ENCODE data around the gene BMPR1A.
"Not testable (repeated sequence)": the region's sequence is repeated elsewhere in the genome, so short reads cannot be mapped to it uniquely, and the experiment has no call there.

Gene BMPR1A

DNA sequence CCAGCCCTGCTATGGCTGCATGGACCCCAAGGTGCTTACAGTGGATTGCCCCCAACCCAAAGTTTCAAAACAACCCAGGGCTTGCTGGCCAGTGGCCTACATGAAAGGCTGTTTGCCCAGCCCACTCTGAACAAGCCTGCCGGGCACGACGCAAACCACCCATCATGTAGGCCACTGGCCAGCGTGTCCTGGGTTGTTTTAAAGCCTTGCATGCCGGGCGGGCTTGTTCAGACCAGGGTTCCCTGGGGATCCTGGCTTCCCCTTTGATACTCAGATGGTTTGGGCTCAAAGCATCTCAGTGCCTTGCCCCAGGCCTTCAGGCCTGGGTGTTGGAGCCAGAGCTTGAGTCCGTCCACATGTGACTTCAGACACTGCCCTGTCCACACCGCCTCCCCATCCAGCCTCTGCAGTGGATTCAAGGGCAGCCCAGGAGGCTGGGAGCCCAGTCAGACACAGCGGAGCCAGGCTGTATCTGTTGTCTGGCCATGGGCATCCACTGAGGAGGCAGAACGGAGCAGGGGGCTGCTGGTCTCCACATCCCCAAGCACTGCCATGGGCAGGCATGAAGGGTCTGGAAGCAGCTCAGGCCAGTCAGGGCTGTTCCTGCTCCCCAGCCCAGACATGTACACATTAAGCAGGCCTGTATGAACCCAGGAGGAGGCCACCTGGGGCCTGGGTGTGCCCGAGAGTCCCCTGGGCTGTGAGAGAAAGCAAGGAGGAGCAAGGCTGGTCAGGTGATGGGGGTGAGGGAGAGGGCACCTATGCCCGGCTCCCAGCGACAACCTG, 207.8 kb downstream of the BMPR1A start:
- DNase-seq (ENCODE audit: low read depth in 1 of 2, low spot score in 1 of 2), result no peak

DNA sequence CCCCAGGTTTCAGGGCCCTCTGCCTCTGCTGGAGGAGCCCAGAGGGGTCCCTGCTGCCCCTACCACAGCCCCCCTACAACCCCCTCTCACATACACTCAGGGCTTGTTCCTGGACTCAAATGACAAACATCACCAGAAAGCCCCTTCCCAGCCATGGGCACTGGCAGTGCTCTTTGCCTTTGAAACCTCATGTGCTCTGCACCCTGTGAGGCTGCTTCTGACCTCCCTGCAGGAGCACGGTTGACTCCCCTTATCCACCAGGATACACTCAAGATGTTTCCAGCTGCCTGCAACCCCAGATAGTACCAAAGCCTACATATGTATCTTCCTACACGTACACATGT, 208.4 kb downstream of the BMPR1A start:
- DNase-seq (ENCODE audit: low read depth in 1 of 2, low spot score in 1 of 2), result no peak

DNA sequence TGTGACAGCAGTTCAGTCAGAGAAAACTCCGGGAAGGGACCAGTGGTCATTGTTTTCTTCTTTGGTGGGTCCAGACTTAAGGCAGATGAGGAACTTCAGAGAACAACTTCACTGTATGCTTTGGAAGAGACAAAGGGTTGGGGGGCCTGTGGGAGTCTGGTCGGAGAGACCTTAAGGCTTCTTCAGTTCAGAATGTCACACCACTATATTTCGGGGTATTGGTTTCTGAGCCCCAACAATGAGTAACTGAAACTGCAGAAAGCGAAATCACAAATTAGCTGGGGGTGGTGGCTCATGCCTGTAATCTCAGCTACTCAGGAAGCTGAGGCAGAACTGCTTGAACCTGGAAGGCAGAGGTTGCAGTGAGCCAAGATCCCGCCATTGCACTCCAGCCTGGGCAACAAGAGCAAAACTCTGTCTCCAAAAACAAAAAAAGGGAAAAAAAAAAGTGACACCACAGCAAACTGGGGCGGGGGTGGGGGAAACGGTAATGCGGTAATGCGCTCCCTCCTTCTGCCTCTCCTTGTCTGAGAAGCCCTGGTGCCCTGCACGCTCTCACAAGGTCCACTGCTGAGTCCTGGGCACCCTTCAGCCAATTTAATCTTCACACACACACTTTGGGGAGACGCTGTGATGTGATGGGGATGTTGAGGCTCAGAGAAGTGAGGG, 209.7 kb downstream of the BMPR1A start:
- DNase-seq (ENCODE audit: low read depth in 1 of 2, low spot score in 1 of 2), result no peak

DNA sequence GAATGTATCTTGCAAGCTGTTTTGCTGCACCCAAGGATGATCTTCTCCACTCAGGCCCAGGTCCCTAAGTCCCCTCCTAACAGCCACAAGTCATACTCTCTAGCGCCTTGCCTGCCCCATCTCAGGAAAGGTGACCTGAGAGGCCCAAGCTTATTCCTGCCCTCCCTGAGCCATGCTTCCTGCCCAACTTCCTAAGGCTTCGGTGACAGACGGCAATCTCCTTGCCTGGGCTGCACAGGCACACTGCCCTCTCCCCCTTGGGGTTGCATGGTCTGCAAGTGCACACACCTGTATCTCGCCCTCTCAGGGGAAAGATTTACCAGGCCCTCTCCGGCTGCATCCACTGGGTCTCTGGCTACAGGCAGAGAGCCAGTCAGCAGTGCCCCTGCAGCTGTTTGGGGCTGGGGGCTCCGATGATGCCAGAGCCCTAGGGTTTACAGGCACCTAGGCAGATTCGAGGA, 211.1 kb downstream of the BMPR1A start:
- DNase-seq (ENCODE audit: low read depth in 1 of 2, low spot score in 1 of 2), result no peak

DNA sequence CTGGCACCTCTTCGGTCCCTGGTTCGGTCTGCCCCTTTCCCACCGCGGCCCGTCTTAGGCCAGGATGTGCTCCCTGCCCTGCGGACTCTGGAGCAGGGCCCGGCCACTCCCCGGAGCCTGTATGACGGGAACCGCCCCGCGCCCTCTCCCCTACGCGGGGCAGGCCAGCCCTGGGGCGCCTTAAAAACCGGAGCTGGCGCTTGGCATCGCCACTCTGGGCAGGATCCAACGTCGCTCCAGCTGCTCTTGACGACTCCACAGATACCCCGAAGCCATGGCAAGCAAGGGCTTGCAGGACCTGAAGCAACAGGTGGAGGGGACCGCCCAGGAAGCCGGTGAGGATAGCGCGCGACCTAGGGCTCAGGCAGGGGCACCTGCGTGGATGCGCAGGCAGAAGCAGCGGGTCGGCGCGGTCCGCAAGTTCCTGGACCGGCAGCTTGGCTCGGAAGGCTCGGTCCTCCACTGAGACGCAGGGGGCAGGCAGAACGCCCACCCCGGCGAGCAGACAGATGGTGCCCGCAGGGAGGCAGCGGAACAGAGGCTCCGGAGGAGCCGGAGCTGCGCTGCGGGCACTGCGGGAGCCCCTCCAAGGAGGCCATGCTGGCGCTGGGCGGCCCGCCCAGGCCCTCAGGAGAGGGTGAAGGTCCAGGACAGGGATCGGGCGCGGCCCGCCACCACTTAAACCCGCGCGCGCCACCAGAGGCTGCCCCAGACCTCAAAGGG, 212.0 kb downstream of the BMPR1A start, which contains the start of gene ADIRF:
TSS of gene ADIRF (plus strand) at position 212 of the 723 bp plus-strand sequence. CDS start at position 275, 63 bp downstream.
- no peak for DNase-seq (ENCODE audit: low read depth in 1 of 2, low spot score in 1 of 2)

DNA sequence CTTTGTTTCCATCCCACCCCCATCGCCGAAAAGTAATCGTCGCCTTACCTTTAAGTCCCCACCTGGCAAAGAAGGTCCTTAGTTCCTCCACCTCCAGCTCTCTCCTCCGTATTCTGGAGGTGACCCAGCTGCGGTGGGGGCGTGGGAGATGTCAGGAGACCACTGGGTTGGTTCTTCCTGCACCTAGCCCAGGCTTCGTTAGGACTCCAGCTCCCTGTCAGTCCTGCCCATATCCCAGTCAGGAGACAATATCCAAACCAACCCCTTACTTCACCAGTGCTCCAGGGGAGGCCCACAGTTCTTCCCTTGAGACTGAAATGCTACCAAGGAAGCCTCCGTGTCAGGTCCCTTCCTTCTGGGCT, 212.6 kb downstream of the BMPR1A start:
- no peak for DNase-seq (ENCODE audit: low read depth in 1 of 2, low spot score in 1 of 2)

DNA sequence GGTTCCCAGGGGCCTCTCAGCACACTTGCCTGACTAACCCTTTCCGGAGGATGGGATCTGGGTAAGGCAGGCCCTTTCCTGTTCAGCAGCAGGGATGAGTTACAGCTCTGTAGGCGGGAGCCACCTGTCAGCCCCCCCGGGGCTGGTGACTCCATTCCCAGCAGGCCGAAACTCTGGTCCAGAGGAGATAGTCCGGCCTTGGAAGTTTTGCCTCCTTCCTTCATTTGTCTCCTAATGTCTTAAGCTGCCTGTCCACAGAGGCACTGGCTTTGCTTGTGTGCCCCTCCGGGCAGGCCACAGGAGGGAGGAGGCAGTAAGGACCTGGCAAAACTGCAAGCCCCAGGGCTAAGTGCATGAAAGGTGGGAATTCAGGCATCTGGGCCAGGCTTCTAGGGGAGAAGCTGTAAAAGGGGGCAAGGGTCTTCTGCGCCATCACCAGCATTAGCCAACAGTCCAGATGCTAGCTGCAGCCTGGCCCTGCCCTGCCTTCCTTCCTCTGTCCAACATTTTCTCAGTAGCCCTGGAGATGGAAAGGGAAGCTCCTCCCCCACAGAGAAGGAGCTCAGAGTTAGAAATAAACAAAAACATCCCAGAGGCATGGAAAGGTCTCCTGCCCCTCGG, 213.1 kb downstream of the BMPR1A start:
- no peak for DNase-seq (ENCODE audit: low read depth in 1 of 2, low spot score in 1 of 2)

DNA sequence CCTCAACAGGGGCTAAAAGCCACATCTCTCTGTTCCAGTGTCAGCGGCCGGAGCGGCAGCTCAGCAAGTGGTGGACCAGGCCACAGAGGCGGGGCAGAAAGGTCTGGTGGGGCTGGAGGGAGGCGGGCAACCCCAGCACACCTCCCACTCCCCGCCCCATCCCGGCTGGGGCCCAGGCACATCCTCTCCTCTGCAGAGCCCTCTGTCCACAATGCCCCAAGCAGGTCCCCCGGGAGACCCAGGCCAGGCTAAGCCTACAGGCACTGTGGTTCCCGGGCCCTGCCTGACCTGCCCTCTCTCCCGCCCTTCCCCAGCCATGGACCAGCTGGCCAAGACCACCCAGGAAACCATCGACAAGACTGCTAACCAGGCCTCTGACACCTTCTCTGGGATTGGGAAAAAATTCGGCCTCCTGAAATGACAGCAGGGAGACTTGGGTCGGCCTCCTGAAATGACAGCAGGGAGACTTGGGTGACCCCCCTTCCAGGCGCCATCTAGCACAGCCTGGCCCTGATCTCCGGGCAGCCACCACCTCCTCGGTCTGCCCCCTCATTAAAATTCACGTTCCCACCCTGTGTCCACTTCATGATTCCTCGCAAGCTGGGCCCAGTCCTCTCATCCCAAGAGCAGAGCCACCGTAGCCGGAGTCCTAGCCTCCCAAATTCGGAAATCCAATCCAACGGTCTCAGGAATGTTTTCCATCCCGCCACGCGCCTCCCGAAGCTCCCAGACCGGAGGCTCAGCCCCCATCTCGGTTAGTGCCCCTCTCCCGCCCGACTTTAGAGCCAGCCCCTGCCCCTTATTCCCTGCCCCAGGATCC, 214.0 kb downstream of the BMPR1A start:
- no peak for DNase-seq (ENCODE audit: low read depth in 1 of 2, low spot score in 1 of 2)

DNA sequence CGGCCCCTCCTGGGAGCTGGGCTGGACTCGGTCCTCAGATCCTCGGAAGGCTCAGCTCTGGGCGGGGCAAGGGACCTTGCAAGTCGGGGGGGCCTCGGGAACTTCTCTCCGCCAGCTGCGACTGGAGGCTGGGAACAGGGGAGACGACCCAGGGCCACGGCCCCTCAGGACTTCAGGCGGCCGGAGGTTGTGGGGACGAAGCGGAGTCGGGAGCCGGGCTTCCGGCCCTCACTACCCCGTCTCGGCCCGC, 214.5 kb downstream of the BMPR1A start:
- DNase-seq (ENCODE audit: low read depth in 1 of 2, low spot score in 1 of 2), result no peak

DNA sequence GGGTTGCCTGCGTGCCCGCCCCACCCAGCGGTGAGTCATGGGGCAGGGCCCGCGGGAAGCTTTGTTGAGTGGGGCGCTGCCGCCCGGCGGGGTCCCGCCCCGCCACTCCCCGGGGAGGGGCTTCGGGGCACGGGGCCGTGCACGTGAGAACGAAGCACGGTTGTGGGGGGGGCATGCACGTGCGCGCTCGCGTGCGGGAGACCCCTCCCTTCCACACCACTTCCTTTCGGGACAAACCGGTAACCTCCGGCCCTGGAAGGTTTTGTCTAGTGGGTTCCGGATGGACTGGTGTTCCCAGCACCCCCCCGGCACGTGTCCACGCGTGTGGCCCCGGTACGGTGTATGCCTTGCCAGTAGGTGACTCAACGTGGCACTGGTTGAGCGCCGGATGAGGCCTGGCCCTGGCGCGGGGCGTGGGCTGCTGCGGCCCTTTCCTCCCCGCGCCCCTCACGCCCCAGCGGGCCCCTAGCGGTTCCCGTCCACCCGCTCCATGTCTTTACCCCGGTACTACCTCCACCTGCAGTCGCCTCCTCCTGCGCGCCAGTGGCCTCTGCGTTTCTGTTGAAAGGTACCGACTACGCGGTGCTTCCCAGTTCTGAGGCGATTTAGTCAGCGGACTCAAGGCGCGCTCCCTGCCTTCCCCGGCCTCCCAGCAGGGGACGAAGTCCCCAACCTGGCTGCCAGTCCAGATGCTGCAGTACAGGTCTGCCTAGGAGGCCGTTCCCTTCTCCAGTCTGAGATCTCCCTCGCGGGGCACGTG, 215.0 kb downstream of the BMPR1A start:
- DNase-seq (ENCODE audit: low read depth in 1 of 2, low spot score in 1 of 2), result peak; percentile 74 to 77

DNA sequence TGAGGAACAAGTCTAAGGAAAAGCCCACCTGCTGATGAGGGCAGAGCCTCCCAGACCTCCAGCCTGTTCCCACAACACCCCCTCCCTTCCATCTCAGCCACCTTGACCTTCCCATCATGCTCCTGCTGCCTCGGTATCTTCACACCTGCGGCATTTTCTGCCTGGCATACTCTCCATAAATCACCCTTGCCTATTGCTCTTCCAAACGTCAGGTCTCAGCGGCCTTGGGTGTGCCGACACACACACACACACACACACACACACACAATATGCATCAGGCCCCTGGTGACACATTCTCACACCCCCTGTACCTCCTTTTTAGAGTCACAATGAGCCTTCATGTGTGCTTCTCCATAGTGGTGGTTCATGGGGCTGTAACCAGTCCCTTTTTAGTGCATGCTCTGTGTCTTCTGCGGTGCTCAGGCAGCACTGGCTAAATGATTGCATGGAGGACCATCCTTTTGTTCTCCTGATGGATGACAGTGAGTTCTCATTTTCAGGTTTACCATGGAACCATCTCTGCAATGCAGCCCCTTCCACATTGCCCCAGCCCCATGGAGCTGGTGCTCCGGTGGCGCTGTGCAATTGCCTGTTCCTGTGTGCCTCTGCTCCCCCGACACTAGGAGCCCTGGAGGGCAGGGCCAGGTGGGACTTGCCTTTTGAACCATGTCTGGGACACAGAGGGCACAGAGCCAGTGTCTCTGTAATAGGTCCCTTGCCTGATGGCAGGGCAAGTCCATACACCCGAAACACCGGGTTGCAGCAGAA, 216.4 kb downstream of the BMPR1A start:
- no peak for DNase-seq (ENCODE audit: low read depth in 1 of 2, low spot score in 1 of 2)

DNA sequence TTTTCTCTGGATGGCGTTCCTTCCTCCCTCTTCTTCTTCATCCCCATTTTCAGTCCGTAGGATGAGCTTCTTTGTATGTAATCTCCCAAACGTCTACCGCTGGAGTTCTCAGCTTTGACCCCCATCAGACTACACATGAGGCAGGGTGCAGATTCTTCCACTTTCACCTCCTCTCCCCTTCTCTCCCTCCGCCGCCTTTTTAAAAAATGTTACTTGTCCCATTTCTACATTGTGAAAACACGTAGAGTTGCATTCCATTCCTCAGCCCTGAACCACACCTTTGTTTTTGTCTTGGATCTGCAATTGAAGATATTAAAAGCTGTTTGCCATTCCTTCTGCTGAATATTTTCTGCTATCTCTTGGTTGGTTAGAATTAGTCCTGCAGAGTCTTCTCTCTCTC, 218.1 kb downstream of the BMPR1A start:
- DNase-seq (ENCODE audit: low read depth in 1 of 2, low spot score in 1 of 2), result no peak

DNA sequence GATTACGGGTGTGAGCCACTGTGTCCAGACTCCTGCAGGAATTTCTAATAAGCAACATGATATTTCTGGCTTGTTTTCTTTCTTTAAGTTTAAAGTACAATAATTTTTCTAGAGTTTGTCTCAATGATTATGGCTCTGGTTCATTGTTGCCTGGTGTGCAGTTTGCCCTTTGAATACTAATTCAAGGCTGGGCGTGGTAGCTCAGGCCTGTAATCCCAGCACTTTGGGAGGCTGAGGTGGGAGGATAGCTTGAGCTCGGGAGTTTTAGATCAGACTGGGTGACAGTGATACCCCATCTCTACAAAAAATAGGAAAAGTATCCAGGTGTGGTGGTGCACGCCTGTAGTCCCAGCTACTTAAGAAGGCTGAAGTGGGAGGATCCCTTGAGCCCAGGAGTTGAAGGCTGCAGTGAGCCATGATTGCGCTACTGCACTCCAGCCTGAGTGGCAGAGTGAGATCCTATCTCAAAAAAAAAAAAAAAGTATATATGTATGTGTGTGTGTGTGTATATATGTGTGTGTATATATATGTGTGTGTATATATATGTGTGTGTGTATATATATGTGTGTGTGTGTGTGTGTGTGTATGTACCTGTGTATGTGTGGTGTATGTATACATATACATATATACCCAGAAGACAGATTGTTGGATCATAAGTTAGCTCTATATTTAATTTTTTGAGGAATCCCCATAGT, 220.1 kb downstream of the BMPR1A start:
- DNase-seq (ENCODE audit: low read depth in 1 of 2, low spot score in 1 of 2), result no peak

DNA sequence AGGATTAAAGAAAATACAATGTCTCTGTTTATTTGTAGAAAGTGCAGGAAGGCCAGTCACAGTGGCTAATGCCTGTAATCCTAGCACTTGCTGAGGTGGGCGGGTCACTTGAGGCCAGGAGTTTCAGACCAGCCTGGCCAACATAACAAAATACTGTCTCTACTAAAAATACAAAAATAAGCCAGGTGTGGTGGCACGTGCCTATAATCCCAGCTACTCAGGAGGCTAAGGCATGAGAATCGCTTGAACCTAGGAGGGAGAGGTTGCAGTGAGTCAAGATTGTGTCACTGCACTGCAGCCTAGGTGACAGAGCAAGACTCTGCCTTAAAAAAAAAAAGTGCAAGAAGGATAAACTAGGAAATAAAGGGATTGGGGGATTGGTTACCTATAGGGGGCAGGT, 222.0 kb downstream of the BMPR1A start:
- DNase-seq (ENCODE audit: low read depth in 1 of 2, low spot score in 1 of 2), result not testable (repeated sequence)

DNA sequence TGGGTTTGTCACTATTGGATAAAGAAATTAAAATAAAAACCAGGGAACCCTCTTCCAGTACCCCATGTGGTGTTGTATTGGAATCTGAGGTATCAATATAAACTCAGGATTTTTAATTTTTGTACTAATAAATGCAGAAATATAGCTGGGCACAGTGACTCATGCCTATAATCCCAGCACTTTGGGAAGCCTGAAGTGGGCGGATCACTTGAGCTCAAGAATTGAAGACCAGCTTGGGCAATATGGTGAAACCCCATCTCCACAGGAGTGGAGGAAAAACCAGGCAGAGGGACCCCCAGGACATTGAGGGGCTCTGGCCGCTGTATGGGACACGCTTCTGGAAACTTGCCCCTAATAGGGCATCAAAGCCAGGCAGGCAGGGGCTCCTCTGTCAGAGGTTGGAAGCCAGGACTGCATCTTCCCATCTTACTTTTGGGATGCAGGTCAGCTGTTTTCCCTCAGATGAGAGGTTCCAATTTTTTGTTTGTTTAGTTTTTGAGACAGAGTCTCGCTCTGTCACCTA, 222.9 kb downstream of the BMPR1A start:
- no peak for DNase-seq (ENCODE audit: low read depth in 1 of 2, low spot score in 1 of 2)

DNA sequence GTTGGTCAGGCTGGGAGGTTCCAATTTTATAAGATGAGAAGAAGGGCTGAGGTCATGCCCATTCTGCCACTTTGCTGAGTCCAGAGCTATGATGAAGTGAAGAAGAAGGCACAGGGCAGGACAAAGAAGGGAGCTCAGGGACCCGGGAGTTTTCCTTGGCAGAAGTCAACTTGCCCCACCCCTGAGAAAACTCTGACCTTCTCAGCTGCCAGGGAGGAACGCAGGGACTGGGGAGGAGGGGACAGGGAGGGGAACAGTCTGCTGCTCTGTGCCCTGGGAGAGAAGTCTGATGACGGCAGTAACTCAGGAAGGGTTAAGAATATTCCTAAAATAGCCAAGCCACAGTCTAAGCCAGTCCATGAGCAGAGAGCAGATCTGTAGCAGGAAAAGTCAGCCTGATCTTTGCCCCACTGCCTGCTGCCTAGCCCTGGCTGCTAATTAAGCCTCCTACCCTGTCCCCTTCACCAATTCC, 223.6 kb downstream of the BMPR1A start:
- DNase-seq (ENCODE audit: low read depth in 1 of 2, low spot score in 1 of 2), result no peak

DNA sequence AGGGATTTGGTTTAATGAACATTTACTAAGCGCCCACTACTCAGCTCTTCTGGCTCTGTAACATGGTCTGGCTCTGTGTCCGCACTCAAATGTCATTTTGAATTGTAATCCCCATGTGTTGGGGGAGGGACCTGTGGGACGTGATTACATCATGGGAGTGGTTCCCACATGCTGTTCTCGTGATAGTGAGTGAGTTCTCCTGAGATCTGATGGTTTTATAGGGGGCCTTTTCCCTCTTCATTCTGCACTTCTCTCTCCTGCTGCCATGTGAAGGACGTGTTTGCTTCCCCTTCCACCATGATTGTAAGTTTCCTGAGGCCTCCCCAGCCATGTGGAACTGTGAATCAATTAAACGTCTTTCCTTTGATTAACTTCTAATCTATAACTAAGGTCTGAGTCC, 224.6 kb downstream of the BMPR1A start:
- DNase-seq (ENCODE audit: low read depth in 1 of 2, low spot score in 1 of 2), result not testable (repeated sequence)

DNA sequence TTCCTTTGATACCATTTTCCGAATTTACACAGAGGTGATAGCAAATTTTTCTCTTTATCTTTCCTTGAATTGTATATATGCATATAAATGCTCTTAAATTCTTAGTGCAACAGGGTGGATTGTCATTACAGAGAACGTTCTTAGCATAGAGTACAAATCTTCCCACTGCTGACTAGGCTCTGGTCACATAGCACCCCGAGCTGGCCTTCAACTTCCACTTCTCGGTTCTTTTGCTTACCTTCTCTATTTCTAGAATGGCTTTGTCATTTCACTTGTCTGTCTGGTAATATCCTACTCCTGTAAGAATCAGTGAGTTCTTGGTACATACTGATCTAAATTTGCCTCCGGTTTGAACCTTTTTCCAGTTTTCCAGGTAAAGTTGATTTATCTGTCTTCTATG, 225.3 kb downstream of the BMPR1A start:
- DNase-seq (ENCODE audit: low read depth in 1 of 2, low spot score in 1 of 2), result no peak
